Cardiac fibroblast (primary cell): Measurements from ENCODE around the gene CCDC191.
A peak's percentile ranks its signal among the peaks of the same experiment; 100 is the strongest.

Experiments
- DNase-seq, 2 donors: peaks; one replicate each; pipeline versions ENCODE4 v3.0.0 to v3.0.0-alpha.2; 2010; ENCODE audit warnings: low read depth in 2 of 2
- H3K4me3 ChIP-seq, 2 donors: replicated peaks in 1 of 2; 1 replicate in 1 of 2; 2 replicates in 1 of 2; pipeline ENCODE4 v1.5.1; 2011; ENCODE audit warnings: low read depth in 2 of 2, low read length in 2 of 2, mild to moderate bottlenecking in 2 of 2, moderate library complexity in 1 of 2
- TF ChIP-seq, protein P1 (sequence below): IDR thresholded peaks from one replicate; pipeline ENCODE4 v1.5.1; 2011; ENCODE audit warnings: low read depth, mild to moderate bottlenecking, low read length, inconsistent platforms

Gene CCDC191

DNA sequence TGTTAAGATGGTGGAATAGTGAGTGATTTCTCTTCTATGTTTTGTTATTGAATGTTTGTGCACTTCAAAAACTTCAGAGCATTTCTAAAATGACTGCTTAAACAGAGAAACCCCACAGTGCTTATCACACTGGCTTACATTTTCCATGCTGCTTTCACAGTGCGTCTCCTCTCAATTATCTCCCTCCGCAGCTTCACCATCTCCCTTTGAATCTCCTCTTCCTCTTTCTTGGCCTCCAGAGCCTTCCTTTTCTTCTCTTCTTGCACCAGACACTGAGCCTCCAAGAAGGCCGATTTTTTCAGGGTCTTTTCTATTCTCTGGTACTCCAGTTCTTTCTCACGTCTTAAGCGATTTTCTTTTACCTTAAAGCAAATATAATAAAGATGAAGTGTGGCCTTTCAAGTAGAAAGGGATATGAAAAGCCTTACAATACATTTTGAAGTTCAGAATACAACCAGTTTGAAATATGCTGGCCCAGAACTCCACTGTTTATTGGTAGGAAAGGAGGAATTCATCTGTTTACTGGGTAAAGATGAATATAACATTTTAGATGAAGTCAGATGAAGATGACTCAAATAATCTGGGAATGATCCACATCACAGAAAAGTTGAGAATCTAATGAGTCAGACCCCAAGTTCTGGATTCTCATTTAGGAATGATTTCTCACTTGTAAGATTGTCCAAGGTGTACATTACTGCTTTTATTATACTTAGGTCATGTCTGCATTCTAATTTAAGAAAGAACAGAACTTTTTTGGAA, 21.4 kb downstream of the CCDC191 start:
- H3K4me3 ChIP-seq = no peak overlapping the region
- peak in 1 of 2 donors; percentile 9 for DNase-seq
- TF ChIP-seq, protein P1, sequence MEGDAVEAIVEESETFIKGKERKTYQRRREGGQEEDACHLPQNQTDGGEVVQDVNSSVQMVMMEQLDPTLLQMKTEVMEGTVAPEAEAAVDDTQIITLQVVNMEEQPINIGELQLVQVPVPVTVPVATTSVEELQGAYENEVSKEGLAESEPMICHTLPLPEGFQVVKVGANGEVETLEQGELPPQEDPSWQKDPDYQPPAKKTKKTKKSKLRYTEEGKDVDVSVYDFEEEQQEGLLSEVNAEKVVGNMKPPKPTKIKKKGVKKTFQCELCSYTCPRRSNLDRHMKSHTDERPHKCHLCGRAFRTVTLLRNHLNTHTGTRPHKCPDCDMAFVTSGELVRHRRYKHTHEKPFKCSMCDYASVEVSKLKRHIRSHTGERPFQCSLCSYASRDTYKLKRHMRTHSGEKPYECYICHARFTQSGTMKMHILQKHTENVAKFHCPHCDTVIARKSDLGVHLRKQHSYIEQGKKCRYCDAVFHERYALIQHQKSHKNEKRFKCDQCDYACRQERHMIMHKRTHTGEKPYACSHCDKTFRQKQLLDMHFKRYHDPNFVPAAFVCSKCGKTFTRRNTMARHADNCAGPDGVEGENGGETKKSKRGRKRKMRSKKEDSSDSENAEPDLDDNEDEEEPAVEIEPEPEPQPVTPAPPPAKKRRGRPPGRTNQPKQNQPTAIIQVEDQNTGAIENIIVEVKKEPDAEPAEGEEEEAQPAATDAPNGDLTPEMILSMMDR = no peak

DNA sequence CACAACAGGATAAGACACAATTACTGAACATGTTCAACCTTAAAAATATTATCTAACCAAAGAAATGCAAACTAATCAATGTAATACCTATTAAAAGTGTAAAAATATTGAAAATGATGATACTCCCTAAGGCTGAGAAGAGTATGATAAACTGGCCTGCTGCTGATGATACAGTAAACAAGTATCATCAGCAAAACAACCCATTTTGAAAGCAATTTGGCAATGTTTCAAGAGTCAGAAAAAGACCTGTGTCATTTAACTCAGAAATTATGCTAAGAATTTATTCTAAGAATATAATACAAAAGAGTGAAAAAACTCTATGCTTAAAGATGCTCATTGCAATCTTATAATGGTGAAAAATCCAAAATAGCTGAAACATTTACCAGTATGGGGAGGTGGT, 22.1 kb downstream of the CCDC191 start:
- H3K4me3 ChIP-seq = no peak overlapping the region
- no peak for DNase-seq
- TF ChIP-seq, protein P1 = no peak

DNA sequence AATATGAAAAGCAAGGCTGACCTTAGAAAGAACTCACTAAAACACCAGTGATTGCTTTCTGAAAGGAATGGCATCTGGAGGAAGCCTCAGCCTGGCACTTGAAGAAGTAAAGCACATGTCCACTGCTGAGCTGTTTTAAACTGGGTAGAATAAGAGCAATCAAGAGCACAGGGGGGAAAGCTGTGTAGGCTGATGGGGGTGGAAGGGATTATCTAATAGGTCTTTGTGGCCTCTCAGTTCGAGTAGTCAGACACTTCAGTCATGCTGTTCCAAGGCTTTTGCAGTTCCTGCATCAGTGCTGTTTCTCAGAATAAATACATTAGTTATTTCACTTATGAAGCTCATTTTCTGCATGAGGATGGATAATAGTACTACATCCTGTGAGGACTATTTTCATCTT, 22.6 kb downstream of the CCDC191 start:
- H3K4me3 ChIP-seq = no peak overlapping the region
- TF ChIP-seq, protein P1 = no peak
- no peak for DNase-seq

DNA sequence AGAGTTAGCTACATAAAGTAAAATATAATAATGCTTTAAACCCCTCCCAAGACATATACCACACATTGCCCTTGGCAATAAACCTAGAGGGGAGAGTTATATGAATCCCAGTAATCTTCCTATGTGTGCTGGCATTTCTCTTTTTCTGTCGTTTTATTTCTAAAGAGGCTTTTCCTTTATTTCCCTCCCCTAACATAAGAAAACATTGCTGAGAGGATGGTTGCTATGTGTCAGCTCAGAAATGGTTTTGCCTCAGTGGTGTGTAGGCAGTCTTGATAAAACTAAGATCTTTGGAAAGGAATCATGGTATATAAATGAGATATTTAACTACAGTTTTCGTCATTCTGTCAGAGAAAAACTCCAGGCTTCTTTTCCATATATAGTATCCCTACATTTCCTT, 30.0 kb downstream of the CCDC191 start:
- TF ChIP-seq, protein P1 = no peak
- DNase-seq = no peak
- H3K4me3 ChIP-seq = no peak overlapping the region

DNA sequence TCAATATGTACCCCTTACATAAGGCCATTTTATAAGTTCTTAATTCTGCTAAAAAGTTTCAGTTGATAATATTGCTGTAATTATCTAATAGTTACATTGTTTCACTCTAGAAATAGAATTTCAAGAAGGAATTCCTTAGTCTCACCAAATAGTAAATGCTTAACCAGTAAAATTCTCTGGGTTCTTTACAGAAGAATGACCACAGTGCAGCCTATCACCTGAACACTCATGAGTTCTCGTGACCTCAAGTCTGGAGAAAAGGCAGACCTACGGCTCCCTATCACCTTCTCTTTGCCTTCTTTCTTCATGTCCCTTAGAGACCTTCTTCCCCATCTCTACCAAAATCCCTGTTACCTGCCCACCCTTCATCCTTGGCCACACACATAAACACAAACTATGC, 30.9 kb downstream of the CCDC191 start:
- TF ChIP-seq, protein P1 = no peak
- H3K4me3 ChIP-seq = no peak overlapping the region
- no peak for DNase-seq

DNA sequence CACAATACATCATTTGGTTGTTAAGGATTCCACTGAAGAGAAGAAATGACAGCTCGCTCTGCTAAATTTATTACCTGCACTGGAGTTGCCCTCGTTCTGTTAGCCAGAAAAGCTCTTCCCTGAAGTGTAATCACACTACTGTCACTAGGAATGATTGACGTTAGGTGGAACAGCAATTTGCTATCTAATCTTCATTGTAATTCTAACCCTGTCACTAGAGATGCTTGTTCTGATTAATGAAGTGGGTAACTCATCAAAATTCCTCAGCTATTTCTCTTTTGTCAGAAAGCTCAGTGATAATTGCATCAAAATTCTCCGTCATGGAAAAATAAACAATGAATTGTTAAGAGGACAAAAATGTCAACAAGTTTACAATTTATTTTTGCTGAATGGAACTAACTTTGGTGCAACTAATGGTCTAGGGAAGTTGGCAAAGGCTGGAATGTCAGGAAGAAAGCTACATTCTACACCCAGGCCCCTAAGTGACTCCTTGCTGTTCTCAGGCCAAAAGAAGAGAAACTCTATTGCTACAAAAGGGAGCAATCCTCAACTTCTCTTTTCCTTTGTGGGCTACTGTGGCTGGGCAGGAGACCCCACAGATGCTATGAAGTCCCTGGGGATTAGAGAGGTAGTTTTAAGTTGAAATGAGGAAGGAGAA, 34.1 kb downstream of the CCDC191 start:
- TF ChIP-seq, protein P1 = no peak
- DNase-seq = no peak

More for the DNA sequence above, 34.1 kb downstream of the CCDC191 start:
- no peak overlapping the region for H3K4me3 ChIP-seq
